PC-3 (cell line): ENCODE measurements around the gene SPOP. TPM values are rescaled to one million over a fixed set of nuclear protein-coding genes. Genes with fewer than 3 reads are reported as not detected.

Experiments used
- ATAC-seq: fragments of 200-7000 bp; cut with Tn5 transposase; 2 replicates; pipeline ENCODE4 v1.9.1; 2020; ENCODE audit warnings: mild to moderate bottlenecking, moderate library complexity
- BruUV-seq: library from RNA; stranded (reverse); fragments of 400-500 nt; replicated peaks from 2 replicates; lab custom pipeline; 2021; lab: Mats Ljungman, UMichigan
- CTCF ChIA-PET: fragments of 300-600 bp; sonication (Branson Sonifier 250); formaldehyde crosslinking; loops from one replicate; lab custom pipeline; 2022; ENCODE audit warnings: antibody characterized with exemption; lab: Charles Lee
- POLR2A ChIA-PET: fragments of 300-600 bp; sonication (Branson Sonifier 250); formaldehyde crosslinking; loops from one replicate; lab custom pipeline; 2022; ENCODE audit warnings: antibody characterized with exemption; ENCODE audit not compliant: unreplicated experiment; lab: Charles Lee
- DNase-seq: peaks from one replicate; pipeline ENCODE4 v3.0.0-alpha.2; 2015
- H2AFZ ChIP-seq: fragments of 300-600 bp; sonication (generic); 2 replicates; pipeline ENCODE4 v1.6.0; 2016; ENCODE audit warnings: antibody characterized with exemption, low read length
- H3F3A ChIP-seq: fragments of 300-600 bp; sonication (generic); one replicate; pipeline ENCODE4 v1.6.0; 2017; ENCODE audit warnings: antibody characterized with exemption, low read length, control low read depth, mild to moderate bottlenecking; ENCODE audit not compliant: unreplicated experiment
- H3K27ac ChIP-seq: fragments of 300-600 bp; sonication (generic); 2 replicates; pipeline ENCODE4 v1.5.1; 2016; ENCODE audit warnings: mild to moderate bottlenecking, low read length
- H3K27me3 ChIP-seq: fragments of 300-600 bp; sonication (generic); 2 replicates; pipeline ENCODE4 v1.6.1; 2016; ENCODE audit warnings: low read length, mixed read lengths
- H3K36me3 ChIP-seq: fragments of 300-600 bp; sonication (generic); 2 replicates; pipeline ENCODE4 v1.6.1; 2016; ENCODE audit warnings: low read depth, mixed run types, low read length, mixed read lengths
- H3K4me1 ChIP-seq: fragments of 300-600 bp; sonication (generic); 2 replicates; pipeline ENCODE4 v1.5.1; 2016; ENCODE audit warnings: low read length; ENCODE audit not compliant: insufficient read depth
- H3K4me2 ChIP-seq: fragments of 300-600 bp; sonication (generic); 2 replicates; pipeline ENCODE4 v1.6.0; 2016; ENCODE audit warnings: low read length
- H3K4me3 ChIP-seq: fragments of 300-600 bp; sonication (generic); 2 replicates; pipeline ENCODE4 v1.5.1; 2016; ENCODE audit warnings: mild to moderate bottlenecking, low read length, mixed read lengths
- H3K79me2 ChIP-seq: fragments of 300-600 bp; sonication (generic); 2 replicates; pipeline ENCODE4 v1.6.1; 2017; ENCODE audit warnings: low read length, mixed read lengths
- H3K9ac ChIP-seq: fragments of 300-600 bp; sonication (generic); 2 replicates; pipeline ENCODE4 v1.6.0; 2016; ENCODE audit warnings: mild to moderate bottlenecking, low read length
- H3K9me2 ChIP-seq: fragments of 300-600 bp; sonication (generic); replicated peaks from 2 replicates; pipeline ENCODE4 v1.6.1; 2016; ENCODE audit warnings: mixed run types, low read length, mixed read lengths
- H3K9me3 ChIP-seq: fragments of 300-600 bp; sonication (generic); 2 replicates; pipeline ENCODE4 v1.6.1; 2016; ENCODE audit warnings: low read length, mixed read lengths
- H4K20me1 ChIP-seq: fragments of 300-600 bp; sonication (generic); 2 replicates; pipeline ENCODE4 v1.6.1; 2016; ENCODE audit warnings: low read length, mixed read lengths
- EZH2 ChIP-seq: fragments of 300-600 bp; sonication (generic); IDR thresholded peaks from one replicate; pipeline ENCODE4 v1.6.1; 2017; ENCODE audit warnings: antibody characterized with exemption, mild to moderate bottlenecking, low read length; ENCODE audit not compliant: unreplicated experiment
- EZH2phosphoT487 ChIP-seq: fragments of 300-600 bp; sonication (generic); IDR thresholded peaks from 2 replicates; pipeline ENCODE4 v1.6.1; 2018; ENCODE audit warnings: mild to moderate bottlenecking, antibody characterized with exemption, low read length, borderline replicate concordance
- intact Hi-C: fragments of 100-400 bp; cut with micrococcal nuclease; formaldehyde crosslinking; loops from 2 replicates; pipeline ENCODE4 v1.9.0; 2023
- total RNA-seq: library from RNA; depleted of rRNA; stranded (reverse); fragments of >200 nt; gene quantifications from 2 replicates; pipeline ENCODE4 v1.2.3, GENCODE V29; 2014
- TF ChIP-seq, protein P1 (sequence below): fragments of 300-600 bp; sonication (generic); conservative IDR thresholded peaks from 2 replicates; pipeline ENCODE4 v1.5.1; 2017; ENCODE audit warnings: antibody characterized with exemption, low read depth, mild to moderate bottlenecking, low read length

SPOP gene
- total RNA-seq, 1 experiment from 2014 or later, result 54.7 TPM

DNA sequence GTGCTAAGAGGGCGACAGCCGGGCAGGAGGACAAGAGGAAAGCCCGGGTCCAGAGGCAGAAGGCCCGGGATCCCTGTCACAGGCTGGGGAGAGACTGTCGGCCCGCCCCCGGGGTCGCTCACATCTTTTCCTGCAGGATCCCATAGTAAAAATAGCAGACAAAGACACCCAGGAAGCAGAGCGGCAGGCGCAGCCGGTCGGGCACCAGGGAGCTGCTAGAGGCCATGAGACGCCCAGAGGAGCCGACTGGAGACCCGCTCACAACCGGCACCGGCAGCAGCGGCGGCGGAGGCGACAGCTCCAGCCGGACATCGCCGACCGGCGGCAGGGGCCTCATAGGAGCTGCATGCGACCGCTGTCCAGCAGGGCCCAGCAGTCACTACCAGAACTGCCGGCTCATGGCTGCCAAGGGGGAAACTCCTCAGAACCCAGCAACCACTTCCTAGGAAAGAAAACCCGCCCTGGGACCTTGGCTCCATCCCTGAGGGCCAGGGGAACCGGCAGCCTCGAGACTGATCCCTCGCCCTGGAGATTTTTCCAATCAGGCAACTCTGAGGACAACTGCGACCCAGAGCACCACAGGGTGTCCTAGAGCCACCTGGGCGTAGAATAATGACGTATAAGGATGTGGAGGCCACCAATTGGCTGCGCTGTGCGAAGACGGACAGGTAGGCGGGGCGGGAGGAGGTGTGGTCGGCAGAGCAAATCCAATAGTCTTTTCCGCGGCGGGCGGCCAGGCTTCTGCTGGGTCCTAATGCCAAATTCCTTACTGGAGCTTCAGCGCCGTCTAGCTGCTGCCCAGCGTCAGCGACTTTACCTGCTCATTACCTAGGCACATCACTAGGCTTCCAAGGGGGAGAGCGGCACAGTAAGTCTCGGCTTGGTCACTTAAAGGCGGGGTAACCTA, 30.0 kb upstream of the SPOP start, which contains the start of gene SLC35B1:
Gene SLC35B1, minus strand, starts transcription at position 357 of the 907 bp plus-strand sequence. Its CDS starts 131 bp downstream, at position 226.
- H3K27me3 ChIP-seq, result no peaks in the 10 kb centered on the region
- H3K4me1 ChIP-seq, result peaks cover 17% of the 10 kb centered on the region
- peaks cover 23% of the 10 kb centered on the region for H3K79me2 ChIP-seq
- intact Hi-C loops, result loop anchor here (1.0 to 5.0 kb wide), 5 partner anchors 56 to 289 kb away; partner anchors contain the start of genes DLX3, FAM117A and KAT7
- peak; percentile 100 for DNase-seq
- BruUV-seq, result no TSS peak
- H3K27ac ChIP-seq, result peak within 1 kb of the TSS; percentile 80
- H3K4me2 ChIP-seq, result peak within 1 kb of the TSS; percentile 92
- no peaks in the 10 kb centered on the region for H3F3A ChIP-seq
- no peak for TF ChIP-seq EZH2phosphoT487
- TF ChIP-seq, protein P1, sequence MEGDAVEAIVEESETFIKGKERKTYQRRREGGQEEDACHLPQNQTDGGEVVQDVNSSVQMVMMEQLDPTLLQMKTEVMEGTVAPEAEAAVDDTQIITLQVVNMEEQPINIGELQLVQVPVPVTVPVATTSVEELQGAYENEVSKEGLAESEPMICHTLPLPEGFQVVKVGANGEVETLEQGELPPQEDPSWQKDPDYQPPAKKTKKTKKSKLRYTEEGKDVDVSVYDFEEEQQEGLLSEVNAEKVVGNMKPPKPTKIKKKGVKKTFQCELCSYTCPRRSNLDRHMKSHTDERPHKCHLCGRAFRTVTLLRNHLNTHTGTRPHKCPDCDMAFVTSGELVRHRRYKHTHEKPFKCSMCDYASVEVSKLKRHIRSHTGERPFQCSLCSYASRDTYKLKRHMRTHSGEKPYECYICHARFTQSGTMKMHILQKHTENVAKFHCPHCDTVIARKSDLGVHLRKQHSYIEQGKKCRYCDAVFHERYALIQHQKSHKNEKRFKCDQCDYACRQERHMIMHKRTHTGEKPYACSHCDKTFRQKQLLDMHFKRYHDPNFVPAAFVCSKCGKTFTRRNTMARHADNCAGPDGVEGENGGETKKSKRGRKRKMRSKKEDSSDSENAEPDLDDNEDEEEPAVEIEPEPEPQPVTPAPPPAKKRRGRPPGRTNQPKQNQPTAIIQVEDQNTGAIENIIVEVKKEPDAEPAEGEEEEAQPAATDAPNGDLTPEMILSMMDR, result peak; percentile 98
- TF ChIP-seq EZH2, result no peak
- H3K9ac ChIP-seq, result peak within 1 kb of the TSS; percentile 94
- peaks cover 27% of the 10 kb centered on the region for H3K36me3 ChIP-seq
- CTCF ChIA-PET, result interaction anchor here (0.6 to 1.3 kb wide), 4 partner anchors 31 to 69 kb away, joined by 3 to 7 read pairs (median 4); partner anchors contain the start of gene FAM117A
- H2AFZ ChIP-seq, result peak within 1 kb of the TSS; percentile 84
- H3K9me3 ChIP-seq, result no peaks in the 10 kb centered on the region
- peak; percentile 91 for ATAC-seq
- POLR2A ChIA-PET, result interaction anchor here (0.6 to 1.5 kb wide), 3 partner anchors 9 to 133 kb away, joined by 3 to 4 read pairs (median 3); partner anchors contain the start of gene KAT7
- no peaks in the 10 kb centered on the region for H3K9me2 ChIP-seq
- H3K4me3 ChIP-seq, result peak within 1 kb of the TSS; percentile 86
- no peaks in the 10 kb centered on the region for H4K20me1 ChIP-seq

- ChIA-PET POLR2A (interaction anchor here (1.5 kb wide), 1 partner anchor 81 kb away, joined by 3 read pairs; the partner anchor contains the start of gene KAT7), CTCF (interaction anchor here (0.6 kb wide), 1 partner anchor 30 kb away, joined by 7 read pairs; no protein-coding TSS in a partner anchor)
- peak overlapping the region; percentile 94 for H3K9ac ChIP-seq
- peaks cover 33% of the 10 kb centered on the region for H3K36me3 ChIP-seq
- no peaks in the 10 kb centered on the region for H3K9me3 ChIP-seq
- H3K27me3 ChIP-seq, result no peaks in the 10 kb centered on the region
- ATAC-seq (peak; percentile 1), DNase-seq (no peak)
- H3K79me2 ChIP-seq, result peaks cover 23% of the 10 kb centered on the region
- no peaks in the 10 kb centered on the region for H3K9me2 ChIP-seq
- intact Hi-C loops, result loop anchor here (5.0 kb wide), 1 partner anchor 290 kb away; the partner anchor contains the start of gene DLX3
- no peaks in the 10 kb centered on the region for H4K20me1 ChIP-seq
- peak overlapping the region; percentile 84 for H2AFZ ChIP-seq
- H3K4me1 ChIP-seq, result peaks cover 17% of the 10 kb centered on the region
- TF ChIP-seq EZH2phosphoT487, result no peak
- TF ChIP-seq, protein P1, result 0 out of 2 replicates have a peak, but pooled peaks have one; percentile 15
- H3K4me2 ChIP-seq, result peak overlapping the region; percentile 92
- H3K27ac ChIP-seq, result peak overlapping the region; percentile 80
- no TSS peak for BruUV-seq
- H3K4me3 ChIP-seq, result peak overlapping the region; percentile 86
- H3F3A ChIP-seq, result no peaks in the 10 kb centered on the region
These were observed 29.3 kb upstream of the SPOP start for GRCh38 chr17:49707246-49707607.
